Measurements from ENCODE around the gene MB21D2.
"Not testable (repeated sequence)": the region's sequence is repeated elsewhere in the genome, so short reads cannot be mapped to it uniquely, and the experiment has no call there.

MB21D2 gene, protein sequence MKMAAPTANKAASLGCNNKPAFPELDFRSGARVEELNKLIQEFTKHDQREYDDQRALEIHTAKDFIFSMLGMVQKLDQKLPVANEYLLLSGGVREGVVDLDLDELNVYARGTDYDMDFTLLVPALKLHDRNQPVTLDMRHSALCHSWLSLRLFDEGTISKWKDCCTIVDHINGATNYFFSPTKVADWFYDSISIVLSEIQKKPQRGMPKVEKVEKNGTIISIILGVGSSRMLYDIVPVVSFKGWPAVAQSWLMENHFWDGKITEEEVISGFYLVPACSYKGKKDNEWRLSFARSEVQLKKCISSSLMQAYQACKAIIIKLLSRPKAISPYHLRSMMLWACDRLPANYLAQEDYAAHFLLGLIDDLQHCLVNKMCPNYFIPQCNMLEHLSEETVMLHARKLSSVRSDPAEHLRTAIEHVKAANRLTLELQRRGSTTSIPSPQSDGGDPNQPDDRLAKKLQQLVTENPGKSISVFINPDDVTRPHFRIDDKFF

DNA sequence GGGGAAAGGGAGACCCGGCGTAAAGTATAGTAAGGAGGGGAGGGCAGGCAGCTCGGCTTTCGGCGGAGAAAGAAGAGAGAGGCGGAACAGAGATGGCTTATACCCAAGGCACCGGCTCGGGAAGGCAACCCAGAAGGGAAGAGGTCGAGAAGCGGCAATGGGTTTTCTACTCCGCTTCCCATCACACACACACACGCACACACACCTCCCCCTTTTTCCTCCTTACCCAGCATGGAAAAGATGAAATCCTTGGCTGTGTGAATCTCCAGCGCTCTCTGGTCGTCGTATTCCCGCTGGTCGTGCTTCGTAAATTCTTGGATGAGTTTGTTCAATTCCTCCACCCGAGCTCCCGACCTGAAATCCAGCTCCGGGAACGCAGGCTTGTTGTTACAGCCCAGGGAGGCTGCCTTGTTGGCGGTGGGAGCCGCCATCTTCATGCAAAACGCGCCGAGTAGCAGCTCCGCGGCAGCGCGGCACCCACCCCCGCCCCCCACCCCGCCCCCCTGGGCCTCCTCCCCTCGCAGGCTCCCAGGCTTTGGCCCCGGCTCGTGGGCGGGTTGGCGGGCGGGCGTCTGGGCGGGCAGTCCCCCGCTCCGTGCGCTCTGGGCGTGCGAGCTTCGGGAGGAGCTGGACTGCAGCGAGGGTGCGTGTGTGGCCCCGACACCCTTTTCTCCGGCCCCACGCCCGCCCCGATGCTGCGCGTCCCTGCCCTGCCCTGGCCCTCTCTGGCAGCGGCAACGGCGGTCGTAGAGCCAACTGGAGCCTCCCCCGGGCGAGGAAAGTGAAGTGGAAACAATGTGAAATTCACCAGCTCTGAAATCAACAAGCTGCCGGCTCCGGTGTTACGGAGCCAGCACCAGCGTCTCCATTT lies at the start of gene MB21D2:
MB21D2 (minus strand) TSS at position 453 of the 871 bp plus-strand sequence; CDS start at position 437, 16 bp downstream.
- DNase-seq, result peak; percentile 91

- not testable (repeated sequence) for DNase-seq
Observed at GRCh38 chr3:192964959-192965719, 47.5 kb upstream of the MB21D2 start.

DNA sequence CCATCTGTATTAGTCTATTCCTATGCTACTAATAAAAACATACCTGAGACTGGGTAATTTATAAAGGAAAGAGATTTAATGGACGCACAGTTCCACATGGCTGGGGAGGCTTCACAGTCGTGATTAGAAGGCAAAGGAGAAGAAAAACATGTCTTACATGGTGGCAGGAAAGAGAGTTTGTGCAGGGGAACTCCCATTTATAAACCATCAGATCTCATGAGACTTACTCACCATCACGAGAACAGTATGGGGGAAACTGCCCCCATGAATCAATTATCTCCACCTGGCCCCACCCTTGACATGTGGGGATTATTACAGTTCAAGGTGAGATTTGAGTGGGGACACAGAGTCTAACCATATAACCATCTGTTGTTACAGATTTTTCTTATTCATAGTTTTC lies 42.1 kb upstream of the MB21D2 start:
- no peak for DNase-seq

DNA sequence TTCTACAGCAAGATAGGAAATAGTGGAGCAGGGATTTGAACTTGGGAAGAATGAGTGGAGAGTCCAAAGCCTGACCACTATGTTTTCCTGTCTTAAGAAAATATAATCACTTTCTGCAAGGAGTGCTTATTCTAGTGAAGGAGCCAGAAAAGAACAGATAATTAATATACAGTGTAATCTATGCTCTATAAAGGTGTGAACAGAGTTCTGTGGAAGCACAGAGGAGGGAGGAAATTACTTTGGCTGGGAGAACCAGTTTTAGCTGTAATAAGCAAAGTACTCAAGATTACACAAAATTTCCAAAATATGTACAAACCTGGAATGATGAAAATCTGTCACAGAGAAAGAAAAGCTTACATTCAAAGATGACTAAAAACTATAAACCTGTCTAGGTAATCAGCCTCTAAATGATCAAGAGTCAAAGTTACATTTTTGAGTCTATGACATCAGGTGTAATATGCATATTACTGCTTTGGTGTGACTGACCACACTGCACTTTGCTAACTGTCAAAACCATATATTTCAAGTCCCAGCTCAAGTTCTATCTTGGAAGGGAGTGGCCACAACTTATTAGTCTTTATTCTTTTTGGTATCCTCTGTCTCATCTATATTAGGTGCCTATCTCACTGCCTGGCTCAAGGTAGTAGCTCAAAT lies 40.7 kb upstream of the MB21D2 start:
- DNase-seq, result no peak

DNA sequence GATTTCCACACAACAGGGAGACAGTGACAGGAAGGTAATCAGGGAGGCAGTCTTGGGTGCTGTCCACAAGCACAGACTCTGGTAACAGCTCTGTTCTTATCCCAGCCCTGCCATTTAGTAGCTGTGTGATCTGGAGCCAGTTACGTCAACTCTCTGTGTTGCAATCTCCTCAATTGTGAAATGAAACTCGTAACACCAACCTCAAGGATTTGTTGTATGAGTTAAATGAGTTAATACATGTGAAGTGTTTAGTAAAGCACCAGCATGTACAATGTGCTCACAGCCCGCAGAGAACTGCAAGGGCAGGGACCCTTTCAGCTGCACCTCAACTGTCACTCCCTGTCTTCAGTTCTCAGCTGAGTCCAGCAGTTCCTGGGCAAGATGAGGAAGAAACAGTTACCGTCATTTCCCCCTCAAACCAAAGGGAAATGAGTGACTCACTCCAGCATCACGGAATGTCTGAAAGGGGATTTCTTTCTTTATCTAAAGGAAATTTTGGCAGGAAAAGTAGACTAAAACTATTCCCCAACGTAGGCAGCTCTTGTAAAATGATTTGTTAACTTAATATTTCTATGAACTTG lies 39.9 kb upstream of the MB21D2 start:
- DNase-seq, result peak; percentile 88

- DNase-seq, result peak; percentile 5
Observed at GRCh38 chr3:192953926-192954325, 36.3 kb upstream of the MB21D2 start.

DNA sequence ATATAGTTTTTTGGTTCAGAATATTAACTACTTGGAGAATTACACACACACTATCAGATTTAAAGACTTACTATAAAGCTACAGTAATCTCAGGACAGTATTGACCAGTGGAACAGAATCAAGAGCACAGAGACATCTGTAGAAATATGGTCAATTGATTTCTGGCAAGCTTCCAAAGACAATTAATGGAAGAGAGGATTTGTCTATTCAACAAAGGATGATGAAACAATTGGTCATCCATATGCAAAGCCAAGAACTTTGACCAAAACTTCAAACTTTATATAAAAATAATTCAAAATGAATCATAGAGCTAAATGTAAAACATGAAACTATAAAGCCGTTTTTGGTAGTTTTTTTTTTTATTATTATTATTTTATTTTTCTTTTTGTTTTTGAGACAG lies 29.8 kb upstream of the MB21D2 start:
- no peak for DNase-seq

DNA sequence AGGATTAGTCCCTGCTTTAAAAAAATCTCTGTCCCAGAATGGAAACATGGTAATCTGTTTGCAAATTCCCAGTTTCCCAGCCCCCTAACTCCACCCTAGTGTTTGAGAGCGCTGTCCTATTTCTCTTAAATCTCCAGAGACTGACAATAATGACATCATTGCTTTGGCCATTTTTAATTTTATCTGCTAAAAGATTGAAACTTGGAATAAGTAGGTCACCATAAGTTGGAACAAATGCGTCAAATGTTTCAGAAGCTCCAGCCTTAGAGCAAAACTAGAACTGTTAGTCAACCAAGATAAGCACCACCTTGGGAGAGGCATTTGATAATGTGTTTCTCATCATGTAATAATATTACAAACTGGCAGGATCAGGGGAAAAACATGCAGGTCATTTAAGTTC lies 25.7 kb upstream of the MB21D2 start:
- no peak for DNase-seq

DNA sequence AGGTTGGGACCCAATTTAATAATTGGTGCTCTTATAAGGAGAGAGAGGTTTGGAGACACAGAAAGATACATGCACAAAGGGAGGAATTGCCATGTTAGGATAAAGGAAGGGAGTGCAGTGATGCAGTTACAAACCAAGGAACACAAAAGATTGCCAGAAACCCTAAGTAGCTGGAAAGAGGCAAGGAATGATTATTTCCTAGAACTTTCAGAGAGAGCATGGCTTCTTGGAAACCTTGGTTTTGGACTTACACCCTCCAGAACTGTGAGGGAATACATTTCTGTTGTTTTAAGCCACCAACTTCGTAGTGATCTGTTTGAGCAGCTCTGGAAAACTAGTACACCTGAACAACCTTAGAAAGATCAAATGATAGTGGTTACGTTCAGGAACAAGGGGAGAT lies 25.0 kb upstream of the MB21D2 start:
- DNase-seq, result no peak

DNA sequence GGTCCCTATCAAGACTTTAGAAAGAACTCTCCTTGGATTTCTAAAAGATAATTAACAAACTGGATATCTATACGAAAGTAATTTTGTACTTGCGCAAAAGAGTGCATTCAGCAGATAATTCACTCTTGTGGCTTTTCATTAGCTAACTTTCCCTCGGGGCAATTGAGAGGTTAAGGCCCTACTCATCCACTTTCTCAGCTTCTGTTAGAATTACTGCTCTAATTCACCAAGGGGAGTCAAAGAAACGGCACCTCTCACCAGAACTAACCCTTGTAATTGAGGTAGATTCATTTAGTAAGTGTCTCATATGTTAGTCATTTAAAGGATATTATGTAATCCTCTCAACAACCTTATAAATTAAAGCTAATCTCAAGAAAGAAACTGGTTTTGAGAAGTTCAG lies 22.5 kb upstream of the MB21D2 start:
- DNase-seq, result peak; percentile 44

GRCh38 chr3:192935441-192935840 lies 17.8 kb upstream of the MB21D2 start:
- DNase-seq, result peak; percentile 65

DNA sequence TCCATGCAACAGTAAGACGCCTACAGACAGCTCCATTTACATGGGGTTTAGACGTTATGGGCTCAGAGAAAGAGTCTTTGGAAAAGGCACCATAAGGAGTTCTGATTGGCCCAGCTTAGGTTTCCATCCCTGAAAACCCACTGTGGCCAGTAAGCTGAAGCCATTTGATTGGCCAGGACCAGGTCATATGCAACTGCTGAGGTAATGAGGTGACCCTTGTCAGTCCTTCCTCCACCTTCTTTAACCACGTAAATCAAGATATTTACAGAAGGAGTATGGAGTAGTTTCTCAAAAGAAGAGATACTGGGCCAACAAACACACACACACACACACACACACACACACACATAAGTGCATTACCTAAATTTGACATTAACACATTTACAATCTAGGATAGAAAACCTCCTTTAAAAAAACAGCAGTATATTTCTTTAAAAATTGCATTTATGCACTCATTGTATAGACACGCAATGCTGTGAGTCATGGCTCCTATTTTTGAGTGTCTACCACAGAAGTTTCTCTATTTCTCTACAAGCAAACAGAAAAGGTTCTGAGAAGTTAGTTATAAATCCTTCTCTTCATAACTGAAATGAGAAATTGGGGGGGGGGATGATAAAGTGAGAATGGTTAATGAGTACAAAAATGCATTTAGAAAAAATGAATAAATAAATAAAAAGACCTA lies 16.3 kb upstream of the MB21D2 start:
- peak; percentile 45 for DNase-seq

DNA sequence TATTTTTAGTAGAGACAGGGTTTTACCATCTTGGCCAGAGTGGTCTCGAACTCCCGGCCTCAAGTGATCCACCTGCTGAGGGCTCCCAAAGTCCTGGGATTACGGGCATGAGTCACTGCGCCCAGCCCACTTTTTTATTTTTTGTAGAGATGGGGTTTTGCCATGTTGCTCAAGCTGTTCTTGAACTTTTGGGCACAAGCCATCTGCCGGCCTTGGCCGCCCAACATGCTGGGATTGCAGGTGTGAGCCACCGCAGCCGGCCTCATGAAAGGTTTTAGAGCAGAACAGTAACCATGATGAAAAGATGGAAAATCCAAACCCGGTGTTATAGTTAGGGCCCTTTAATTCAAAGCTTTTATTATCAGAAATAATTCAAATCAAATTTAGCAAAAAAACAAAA lies 15.6 kb upstream of the MB21D2 start:
- DNase-seq, result no peak

GRCh38 chr3:192931825-192932224 lies 14.2 kb upstream of the MB21D2 start:
- no peak for DNase-seq

DNA sequence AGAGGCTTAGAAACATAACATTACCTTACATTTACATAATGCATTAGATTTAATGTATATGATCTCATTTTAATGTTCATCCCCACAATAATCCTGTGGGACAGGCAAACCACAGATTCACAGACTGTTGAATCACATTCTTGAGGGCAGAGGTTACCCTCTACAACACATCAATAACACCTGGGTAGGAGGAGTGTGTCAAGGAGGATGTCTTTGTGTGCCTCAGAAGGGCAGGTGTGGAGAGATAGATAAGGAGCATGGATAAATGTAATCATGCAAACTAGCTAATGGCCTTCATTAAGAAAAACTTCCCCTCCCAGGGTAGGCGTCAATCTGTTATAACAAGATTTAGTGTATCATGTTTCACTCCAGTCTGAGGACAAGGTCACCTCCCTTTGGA lies 12.9 kb upstream of the MB21D2 start:
- DNase-seq, result no peak

DNA sequence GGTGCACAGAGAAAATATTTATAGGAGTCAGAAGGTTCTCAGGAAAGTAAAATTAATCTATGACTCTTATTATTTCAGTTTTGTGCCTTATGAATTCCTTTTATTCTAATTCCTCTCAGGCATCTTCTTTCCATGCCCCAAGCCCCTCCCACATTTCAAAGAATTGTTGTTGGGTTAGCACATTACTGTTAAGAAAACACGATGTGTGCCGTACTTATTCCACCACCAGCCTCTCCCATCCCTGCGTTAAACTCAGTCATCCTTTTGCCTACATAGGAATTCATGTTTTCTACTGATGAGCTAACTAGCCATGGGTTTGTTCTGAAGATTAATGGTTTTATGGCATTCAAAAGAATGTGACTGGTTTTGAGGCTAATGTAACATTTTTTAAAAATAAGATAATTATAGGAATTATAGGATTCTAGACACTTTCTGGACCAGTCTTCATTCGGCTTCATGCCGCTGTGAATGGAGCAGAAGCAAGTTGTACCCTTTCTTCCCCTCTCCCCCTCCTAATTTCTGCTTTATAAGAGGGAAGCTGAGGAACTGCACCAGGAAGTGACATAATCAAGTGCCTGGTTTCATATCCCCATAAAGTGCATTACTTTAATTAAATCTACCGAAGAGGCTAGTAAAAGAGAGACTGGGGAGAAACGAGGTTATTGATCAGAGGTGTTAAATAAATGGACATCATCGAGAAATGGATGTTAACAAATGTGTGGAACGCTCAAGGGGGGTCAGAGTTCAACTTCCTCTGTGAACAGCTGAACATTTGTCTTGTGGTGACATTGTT lies 12.3 kb upstream of the MB21D2 start:
- peak; percentile 87 for DNase-seq

DNA sequence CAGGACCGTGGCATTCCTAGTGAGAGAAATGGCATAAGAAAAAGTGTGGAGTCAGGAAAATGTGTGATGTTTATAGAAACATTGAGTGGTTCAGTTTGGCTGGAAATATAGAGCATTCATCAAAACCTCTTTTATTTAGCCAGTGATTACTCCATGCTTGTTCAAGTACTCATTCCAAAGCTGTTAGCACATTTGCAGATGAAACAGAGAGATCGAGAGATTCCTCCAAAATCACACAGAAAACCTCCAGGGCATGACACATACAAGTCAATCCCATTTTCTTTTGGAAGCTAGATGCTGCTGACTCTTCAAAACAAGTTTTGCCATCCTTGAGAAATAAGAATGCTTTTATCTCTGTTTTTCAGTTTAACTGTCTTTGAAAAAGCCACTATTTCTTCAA lies 11.5 kb upstream of the MB21D2 start:
- DNase-seq, result peak; percentile 61

- no peak for DNase-seq
Observed at GRCh38 chr3:192928720-192929119, 11.1 kb upstream of the MB21D2 start.

DNA sequence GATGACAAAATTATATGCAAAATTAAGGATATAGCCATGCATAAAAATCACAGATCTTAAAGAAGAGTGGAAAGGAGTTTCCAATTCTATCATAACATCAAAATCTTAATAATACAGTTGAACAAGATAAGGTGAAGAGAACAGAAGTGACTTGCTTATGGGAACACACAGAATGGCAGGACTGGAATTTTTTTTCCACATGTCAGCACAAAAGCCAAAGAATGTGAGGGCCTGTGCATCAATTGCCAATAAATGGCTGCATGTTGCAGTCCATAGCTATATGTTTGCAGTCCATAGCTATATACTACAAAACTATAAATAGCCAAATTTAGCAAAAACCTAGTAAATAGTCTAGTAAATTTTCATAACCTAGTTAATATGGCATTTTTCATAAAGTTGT lies 10.4 kb upstream of the MB21D2 start:
- no peak for DNase-seq

DNA sequence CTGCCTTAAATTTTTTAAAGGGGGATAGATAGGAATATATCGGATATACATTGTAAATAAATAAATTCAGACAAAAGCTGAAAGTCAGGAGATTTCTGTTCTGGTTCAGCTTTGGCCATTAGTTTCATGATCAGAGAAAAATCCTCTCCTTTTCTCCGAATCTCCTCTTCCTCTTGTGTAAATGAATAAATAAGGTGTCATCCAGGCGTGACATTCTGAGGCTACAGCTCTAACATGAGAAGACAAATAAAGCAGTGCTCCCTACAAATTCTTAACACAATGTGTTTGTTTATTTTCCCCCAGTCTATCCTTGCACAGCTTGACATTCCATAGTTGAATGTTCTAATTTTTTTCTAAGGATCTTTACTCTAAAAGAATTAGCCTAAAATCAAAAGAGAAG lies 9.4 kb upstream of the MB21D2 start:
- no peak for DNase-seq

DNA sequence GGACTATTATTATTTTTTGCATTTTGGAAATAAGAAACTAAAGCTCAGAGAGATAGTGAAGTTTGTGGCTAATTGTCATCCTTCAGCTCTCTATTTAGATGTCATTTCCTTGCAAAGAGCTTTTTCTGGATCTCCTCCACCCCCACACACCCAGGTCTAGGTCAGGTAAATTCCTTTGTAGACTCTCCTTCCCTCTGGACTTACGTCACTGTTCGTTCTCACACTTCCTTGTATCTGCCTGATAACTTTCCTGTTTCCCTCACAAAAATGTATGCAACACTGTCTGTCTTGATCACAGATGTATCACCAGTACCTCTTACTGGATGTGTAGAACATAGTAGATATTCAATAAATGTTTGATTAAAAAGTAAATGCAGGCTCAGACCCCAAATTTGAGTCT lies 6.1 kb upstream of the MB21D2 start:
- no peak for DNase-seq
